ENCODE results near the gene CROCC2.

DNA sequence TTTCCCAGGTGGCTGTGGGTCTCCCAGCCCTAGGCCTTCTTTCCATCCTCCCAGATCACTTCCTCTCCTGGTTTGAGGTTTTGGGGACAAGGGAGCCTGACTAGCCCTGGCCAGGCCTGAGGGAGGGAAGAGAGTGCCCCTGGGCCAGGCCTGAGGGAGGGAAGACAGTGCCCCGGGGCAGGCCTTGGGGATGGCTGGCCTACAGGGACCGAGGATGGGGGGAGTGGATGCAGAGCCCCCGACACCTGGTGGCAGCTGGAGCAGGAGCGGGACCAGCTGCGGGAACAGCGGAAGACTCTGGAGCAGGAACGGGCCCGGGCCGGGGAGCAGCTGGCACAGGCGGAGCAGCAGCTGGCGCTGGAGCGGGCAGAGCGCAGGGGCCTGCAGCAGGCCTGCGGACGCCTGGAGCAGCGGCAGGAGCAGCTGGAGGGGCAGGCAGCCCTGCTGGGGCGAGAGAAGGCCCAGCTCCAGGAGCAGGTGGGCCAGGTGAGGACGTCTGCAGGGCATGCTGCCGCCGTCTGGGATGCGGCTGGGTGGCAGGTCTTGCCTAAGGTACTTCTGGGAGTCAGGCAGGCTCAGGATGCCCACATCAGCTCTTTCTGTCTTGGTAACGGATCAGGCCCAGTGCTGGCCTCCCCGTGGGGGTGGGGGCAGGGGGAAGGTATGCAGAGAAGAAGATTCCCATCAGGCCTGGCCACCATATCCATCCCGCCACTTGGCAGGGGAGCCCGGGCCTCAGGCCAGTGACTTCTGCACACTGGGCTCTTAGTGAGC lies 29.2 kb downstream of the CROCC2 start:
- no peak for TF ChIP-seq BRCA1 (CRISPR knock-in tag; IDR thresholded peaks at IDR 0.05)
- TF ChIP-seq KDM4B (CRISPR knock-in tag; IDR thresholded peaks at IDR 0.05), result no peak
- TF ChIP-seq ZNF616 (CRISPR knock-in tag; IDR thresholded peaks at IDR 0.05; ENCODE audit: low read depth), result no peak
- TF ChIP-seq SRSF9 (IDR thresholded peaks at IDR 0.05; ENCODE audit: borderline replicate concordance, insufficient read depth, low read depth, low read length, poor library complexity, severe bottlenecking), result no peak
- TF ChIP-seq, protein P1, sequence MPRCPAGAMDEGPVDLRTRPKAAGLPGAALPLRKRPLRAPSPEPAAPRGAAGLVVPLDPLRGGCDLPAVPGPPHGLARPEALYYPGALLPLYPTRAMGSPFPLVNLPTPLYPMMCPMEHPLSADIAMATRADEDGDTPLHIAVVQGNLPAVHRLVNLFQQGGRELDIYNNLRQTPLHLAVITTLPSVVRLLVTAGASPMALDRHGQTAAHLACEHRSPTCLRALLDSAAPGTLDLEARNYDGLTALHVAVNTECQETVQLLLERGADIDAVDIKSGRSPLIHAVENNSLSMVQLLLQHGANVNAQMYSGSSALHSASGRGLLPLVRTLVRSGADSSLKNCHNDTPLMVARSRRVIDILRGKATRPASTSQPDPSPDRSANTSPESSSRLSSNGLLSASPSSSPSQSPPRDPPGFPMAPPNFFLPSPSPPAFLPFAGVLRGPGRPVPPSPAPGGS (CRISPR knock-in tag; IDR thresholded peaks at IDR 0.05), result no peak
- TF ChIP-seq, protein P2, sequence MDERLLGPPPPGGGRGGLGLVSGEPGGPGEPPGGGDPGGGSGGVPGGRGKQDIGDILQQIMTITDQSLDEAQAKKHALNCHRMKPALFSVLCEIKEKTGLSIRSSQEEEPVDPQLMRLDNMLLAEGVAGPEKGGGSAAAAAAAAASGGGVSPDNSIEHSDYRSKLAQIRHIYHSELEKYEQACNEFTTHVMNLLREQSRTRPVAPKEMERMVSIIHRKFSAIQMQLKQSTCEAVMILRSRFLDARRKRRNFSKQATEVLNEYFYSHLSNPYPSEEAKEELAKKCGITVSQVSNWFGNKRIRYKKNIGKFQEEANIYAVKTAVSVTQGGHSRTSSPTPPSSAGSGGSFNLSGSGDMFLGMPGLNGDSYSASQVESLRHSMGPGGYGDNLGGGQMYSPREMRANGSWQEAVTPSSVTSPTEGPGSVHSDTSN (CRISPR knock-in tag; IDR thresholded peaks at IDR 0.05), result no peak
- TF ChIP-seq ZNF24 (IDR thresholded peaks at IDR 0.05), result no peak
- TF ChIP-seq, protein P3, sequence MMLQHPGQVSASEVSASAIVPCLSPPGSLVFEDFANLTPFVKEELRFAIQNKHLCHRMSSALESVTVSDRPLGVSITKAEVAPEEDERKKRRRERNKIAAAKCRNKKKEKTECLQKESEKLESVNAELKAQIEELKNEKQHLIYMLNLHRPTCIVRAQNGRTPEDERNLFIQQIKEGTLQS (CRISPR knock-in tag; IDR thresholded peaks at IDR 0.05), result no peak

Measured in HepG2 (cell line).